Lower leg skin (tissue), 3 donors: Measurements from ENCODE around the gene RARB.

Source experiments
- POLR2A ChIP-seq, 2 donors: fragments of 450-650 bp; IDR thresholded peaks; one replicate each; pipeline ENCODE4 v1.6.1; 2016 to 2017; ENCODE audit warnings: antibody characterized with exemption in 2 of 2, mild to moderate bottlenecking in 1 of 2, moderate library complexity in 1 of 2
- TF ChIP-seq, protein P1 (sequence below), 3 donors: fragments of 450-650 bp; IDR thresholded peaks; one replicate each; pipeline ENCODE4 v1.5.1; 2016; ENCODE audit warnings: antibody characterized with exemption in 3 of 3, mild to moderate bottlenecking in 3 of 3, moderate library complexity in 2 of 3

DNA sequence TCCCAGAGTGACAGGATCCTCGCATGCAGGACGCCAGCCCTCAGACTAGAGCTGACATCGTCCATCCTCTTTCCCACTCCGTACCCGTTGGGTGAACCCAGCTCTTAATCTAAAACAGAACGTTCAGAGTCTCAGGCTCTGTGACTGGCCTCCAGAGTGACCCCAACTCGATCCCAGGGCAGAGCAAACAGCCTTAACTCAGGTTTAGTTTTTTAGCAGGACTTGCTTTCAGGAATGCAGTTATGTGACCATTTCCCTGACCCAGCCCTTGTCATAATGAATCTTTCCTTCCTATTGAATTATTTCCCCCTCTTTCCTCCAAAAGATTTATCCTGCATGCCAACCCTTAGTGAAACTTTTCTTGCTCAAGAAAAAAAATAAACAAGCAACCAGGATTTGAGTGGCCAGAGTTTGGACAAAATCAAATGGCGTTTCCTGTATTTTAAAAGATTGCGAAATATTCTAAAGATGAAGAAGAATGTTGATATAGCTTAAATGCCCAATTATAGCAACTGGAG is 47.8 kb upstream of the RARB start:
- no peak for TF ChIP-seq POLR2A (IDR thresholded peaks at IDR 0.05)
- TF ChIP-seq, protein P1, sequence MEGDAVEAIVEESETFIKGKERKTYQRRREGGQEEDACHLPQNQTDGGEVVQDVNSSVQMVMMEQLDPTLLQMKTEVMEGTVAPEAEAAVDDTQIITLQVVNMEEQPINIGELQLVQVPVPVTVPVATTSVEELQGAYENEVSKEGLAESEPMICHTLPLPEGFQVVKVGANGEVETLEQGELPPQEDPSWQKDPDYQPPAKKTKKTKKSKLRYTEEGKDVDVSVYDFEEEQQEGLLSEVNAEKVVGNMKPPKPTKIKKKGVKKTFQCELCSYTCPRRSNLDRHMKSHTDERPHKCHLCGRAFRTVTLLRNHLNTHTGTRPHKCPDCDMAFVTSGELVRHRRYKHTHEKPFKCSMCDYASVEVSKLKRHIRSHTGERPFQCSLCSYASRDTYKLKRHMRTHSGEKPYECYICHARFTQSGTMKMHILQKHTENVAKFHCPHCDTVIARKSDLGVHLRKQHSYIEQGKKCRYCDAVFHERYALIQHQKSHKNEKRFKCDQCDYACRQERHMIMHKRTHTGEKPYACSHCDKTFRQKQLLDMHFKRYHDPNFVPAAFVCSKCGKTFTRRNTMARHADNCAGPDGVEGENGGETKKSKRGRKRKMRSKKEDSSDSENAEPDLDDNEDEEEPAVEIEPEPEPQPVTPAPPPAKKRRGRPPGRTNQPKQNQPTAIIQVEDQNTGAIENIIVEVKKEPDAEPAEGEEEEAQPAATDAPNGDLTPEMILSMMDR (IDR thresholded peaks at IDR 0.05) = no peak
